Measurements from ENCODE around the gene FBXL14.
A peak's percentile ranks its signal among the peaks of the same experiment; 100 is the strongest.

Gene FBXL14, protein sequence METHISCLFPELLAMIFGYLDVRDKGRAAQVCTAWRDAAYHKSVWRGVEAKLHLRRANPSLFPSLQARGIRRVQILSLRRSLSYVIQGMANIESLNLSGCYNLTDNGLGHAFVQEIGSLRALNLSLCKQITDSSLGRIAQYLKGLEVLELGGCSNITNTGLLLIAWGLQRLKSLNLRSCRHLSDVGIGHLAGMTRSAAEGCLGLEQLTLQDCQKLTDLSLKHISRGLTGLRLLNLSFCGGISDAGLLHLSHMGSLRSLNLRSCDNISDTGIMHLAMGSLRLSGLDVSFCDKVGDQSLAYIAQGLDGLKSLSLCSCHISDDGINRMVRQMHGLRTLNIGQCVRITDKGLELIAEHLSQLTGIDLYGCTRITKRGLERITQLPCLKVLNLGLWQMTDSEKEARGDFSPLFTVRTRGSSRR

DNA sequence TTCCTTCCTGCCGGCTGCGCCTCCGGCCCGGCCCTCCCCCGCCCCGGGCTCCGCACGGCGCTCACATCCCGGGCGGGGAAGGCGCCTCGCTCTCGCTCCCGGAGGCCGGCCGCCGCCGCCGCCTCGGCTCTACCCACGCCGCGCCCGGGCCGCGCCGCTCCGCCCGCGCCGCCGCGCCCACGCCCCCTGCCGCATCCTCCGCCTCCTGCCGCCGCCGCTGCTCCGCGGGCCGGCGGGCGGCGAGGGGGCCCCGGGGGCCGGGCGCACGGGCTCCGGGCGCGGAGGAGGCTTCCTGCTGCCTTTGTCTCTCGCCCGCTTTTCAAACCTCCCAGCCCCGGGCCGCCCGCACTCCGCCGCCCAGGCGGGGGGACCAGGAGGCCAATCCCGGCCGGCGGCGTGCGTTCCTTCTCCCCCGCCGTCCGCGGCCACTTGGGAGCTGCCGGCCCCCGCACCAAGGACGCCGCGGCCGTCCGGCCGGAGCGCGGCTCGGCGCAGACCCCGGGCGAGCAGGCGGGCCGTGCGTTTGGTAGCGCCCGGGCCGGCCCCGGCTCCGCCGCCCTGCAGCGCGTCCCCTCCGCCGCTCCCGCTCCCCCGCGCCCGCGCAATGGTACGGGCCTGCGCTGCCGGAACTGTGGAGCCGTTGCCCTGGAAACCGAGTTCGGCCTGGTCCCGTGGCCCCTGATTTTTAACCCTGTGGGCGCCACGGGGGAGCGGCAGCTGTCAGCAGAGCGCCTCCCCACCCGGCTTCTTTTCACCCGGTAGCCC is at the start of gene FBXL14:
FBXL14 (minus strand) TSS at position 321 of the 765 bp plus-strand sequence. CDS start 515 bp downstream, outside the sequence.
- no peaks in the 10 kb centered on the region for H3K36me3 ChIP-seq (ENCODE audit: control insufficient read depth in 1 of 2, insufficient read depth in 2 of 2, low read length in 2 of 2)
- peaks cover 20 to 41% of the 10 kb centered on the region in 2 donors for H3K4me1 ChIP-seq (ENCODE audit: control insufficient read depth in 1 of 2, insufficient read depth in 2 of 2, low read length in 2 of 2)
- H3K27me3 ChIP-seq (ENCODE audit: low read depth, low read length): no peaks in the 10 kb centered on the region
- H3K9me3 ChIP-seq (ENCODE audit: control insufficient read depth in 1 of 2, low read length in 2 of 2): no peaks in the 10 kb centered on the region
- H3K27ac ChIP-seq (ENCODE audit: low read length): peak within 1 kb of the TSS; percentile 92
- H3K4me3 ChIP-seq (ENCODE audit: low read depth in 1 of 2, low read length in 2 of 2): peak within 1 kb of the TSS; percentile 82 to 95

DNA sequence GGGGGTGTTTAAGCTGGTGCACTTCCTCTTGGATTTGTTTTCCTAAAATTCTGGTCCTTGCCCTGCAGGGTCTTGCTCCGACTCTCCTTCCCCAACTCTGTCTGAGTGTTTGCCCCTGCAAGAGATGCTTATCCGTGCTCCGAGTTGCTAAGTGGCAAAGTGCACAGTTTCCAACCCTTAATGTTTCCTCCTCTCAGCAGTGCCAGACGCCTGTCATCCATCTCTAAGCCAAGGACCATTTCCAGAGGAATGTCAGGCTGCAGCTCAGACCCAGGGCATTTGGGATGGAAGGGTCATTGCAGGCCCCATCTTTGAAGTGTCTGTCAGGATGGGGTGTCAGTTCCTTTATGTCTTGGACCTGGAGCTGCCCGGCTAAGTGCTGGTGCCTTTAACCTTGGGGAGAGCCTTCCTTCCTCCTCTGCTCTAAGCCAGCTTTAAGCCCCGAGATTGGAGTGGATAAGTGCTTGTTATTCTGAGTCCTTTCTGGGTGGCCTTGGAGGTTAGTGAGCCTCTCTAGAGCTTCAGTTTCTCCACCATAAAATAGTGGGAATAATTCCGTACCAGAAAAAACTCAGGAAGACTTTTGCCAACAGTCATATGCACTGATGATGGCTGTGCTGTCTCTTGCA is 49.6 kb upstream of the FBXL14 start:
- Histone ChIP-seq H3K4me1 (ENCODE audit: control insufficient read depth in 1 of 2, insufficient read depth in 2 of 2, low read length in 2 of 2) (peaks cover 0 to 34% of the 10 kb centered on the region in 2 donors), H3K27ac (ENCODE audit: low read length) (no peak overlapping the region), H3K4me3 (ENCODE audit: low read depth in 1 of 2, low read length in 2 of 2) (no peak overlapping the region), H3K9me3 (ENCODE audit: control insufficient read depth in 1 of 2, low read length in 2 of 2) (no peaks in the 10 kb centered on the region), H3K27me3 (ENCODE audit: low read depth, low read length) (no peaks in the 10 kb centered on the region), H3K36me3 (ENCODE audit: control insufficient read depth in 1 of 2, insufficient read depth in 2 of 2, low read length in 2 of 2) (no peaks in the 10 kb centered on the region)

DNA sequence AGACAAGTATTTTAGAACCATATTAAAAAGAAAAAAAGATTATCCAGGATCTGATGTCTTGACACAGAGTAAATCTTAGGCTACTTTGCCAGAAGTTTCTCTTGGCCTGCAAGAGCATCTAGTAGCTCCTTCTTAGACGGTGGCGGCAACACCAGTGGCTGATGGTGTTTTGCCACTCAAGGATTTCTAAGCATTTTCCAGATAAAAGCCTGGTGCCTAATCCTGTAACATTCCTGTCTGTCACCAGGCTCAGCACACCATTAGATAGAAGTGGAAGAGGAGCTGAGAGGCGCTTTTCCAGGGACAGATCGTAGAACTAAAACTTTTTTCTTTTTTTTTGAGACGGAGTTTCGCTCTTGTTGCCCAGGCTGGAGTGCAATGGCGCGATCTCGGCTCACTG is 48.7 kb upstream of the FBXL14 start:
- Histone ChIP-seq H3K9me3 (ENCODE audit: control insufficient read depth in 1 of 2, low read length in 2 of 2) (no peaks in the 10 kb centered on the region), H3K4me3 (ENCODE audit: low read depth in 1 of 2, low read length in 2 of 2) (no peak overlapping the region), H3K27me3 (ENCODE audit: low read depth, low read length) (no peaks in the 10 kb centered on the region), H3K4me1 (ENCODE audit: control insufficient read depth in 1 of 2, insufficient read depth in 2 of 2, low read length in 2 of 2) (peaks cover 0 to 28% of the 10 kb centered on the region in 2 donors), H3K36me3 (ENCODE audit: control insufficient read depth in 1 of 2, insufficient read depth in 2 of 2, low read length in 2 of 2) (no peaks in the 10 kb centered on the region), H3K27ac (ENCODE audit: low read length) (no peak overlapping the region)

DNA sequence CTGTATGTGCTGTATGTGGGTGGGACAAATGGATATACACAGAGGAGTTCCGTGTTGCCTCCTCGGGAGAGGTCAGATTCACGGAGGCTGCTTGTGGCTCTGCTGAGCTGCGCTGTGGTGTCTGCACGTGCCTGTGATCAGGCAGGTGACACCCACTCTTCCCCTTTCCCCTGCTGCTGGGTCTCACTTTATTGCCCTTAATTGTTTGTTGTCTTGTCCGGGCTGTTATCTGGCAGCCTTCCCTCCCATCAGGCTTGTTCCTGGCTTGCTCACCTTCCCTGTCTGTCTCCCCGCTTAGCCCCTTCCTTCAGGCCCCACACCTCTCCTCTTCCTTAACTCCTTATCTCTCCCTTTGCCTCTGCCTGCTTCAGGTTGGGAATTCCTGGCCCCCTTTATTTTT is 48.1 kb upstream of the FBXL14 start:
- no peak overlapping the region for H3K27ac ChIP-seq (ENCODE audit: low read length)
- H3K27me3 ChIP-seq (ENCODE audit: low read depth, low read length): no peaks in the 10 kb centered on the region
- H3K4me3 ChIP-seq (ENCODE audit: low read depth in 1 of 2, low read length in 2 of 2): no peak overlapping the region
- H3K9me3 ChIP-seq (ENCODE audit: control insufficient read depth in 1 of 2, low read length in 2 of 2): no peaks in the 10 kb centered on the region
- peaks cover 0 to 28% of the 10 kb centered on the region in 2 donors for H3K4me1 ChIP-seq (ENCODE audit: control insufficient read depth in 1 of 2, insufficient read depth in 2 of 2, low read length in 2 of 2)
- no peaks in the 10 kb centered on the region for H3K36me3 ChIP-seq (ENCODE audit: control insufficient read depth in 1 of 2, insufficient read depth in 2 of 2, low read length in 2 of 2)

DNA sequence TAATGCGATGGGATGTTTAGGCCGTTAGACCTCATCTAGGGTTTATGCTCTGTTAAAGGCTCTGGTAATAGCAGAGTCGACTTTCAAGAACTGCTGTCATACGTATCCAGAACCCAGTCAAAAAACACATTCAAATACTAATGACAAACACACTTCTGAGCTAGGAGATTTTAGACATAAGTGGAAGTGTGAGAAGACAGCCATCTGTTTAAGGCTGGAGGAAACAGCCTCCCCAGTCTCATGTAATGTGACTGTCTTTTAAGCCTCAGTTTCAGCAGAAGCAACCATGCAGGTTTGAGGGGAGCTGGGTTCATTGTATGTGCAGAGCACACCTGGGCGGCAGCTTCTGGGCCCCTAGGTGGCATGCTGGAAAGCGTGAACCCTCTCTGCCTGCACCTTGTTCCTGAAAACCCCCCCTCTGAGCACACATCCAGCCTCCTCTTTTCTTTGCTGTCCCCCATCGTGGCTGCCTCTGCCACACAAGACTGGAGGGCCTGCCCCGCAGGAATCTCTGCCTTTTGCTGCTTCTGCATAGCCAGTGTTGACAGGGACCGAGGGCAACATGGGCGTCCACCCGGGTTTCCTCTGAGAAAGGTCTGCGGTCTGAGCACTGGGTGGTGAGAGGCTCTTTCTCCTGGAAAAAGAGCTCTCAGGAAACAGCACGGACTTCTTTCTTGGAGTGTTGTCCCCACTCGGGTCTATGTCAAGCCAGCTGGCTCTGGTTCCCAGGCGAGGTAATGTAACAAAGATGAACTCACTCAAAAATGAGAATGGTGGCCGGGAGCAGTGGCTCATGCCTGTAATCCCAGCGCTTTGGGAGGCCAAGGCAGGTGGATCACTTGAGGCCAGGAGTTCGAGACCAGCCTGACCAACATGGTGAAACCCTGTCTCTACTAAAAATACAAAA is 46.2 kb upstream of the FBXL14 start:
- peaks cover 0 to 23% of the 10 kb centered on the region in 2 donors for H3K4me1 ChIP-seq (ENCODE audit: control insufficient read depth in 1 of 2, insufficient read depth in 2 of 2, low read length in 2 of 2)
- H3K27me3 ChIP-seq (ENCODE audit: low read depth, low read length): no peaks in the 10 kb centered on the region
- H3K9me3 ChIP-seq (ENCODE audit: control insufficient read depth in 1 of 2, low read length in 2 of 2): no peaks in the 10 kb centered on the region
- H3K27ac ChIP-seq (ENCODE audit: low read length): no peak overlapping the region
- no peak overlapping the region for H3K4me3 ChIP-seq (ENCODE audit: low read depth in 1 of 2, low read length in 2 of 2)
- H3K36me3 ChIP-seq (ENCODE audit: control insufficient read depth in 1 of 2, insufficient read depth in 2 of 2, low read length in 2 of 2): no peaks in the 10 kb centered on the region

DNA sequence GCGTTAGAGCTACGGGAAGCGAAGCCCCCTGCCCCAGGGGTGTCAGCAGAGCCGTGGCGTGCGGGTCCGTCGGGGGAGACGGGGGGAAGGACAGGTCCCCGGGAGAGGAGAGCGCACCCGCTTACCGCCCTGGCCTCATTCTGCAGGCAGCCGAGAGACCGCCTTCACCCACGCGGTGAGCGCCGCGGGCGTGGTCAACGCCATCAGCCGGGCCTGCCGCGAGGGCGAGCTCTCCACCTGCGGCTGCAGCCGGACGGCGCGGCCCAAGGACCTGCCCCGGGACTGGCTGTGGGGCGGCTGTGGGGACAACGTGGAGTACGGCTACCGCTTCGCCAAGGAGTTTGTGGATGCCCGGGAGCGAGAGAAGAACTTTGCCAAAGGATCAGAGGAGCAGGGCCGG is 45.2 kb upstream of the FBXL14 start:
- H3K4me3 ChIP-seq (ENCODE audit: low read depth in 1 of 2, low read length in 2 of 2): no peak overlapping the region

DNA sequence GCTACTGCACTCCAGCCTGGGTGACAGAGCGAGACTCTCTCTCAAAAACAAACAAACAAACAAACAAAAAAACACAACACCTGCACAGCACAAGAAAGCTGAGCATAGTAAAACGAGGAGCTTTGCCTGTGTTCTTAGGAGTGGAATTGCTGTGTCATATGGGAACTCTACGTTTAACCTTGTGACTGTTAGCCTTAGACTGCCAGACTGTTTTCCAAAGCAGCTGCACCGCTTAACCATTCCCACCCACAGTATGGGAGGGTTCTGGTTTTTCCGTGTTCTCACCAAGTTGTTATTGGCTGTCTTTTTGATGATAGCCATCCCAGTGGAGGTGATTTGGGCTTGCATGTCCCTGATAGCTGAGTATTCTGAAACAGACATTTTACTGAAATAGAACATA is 43.8 kb upstream of the FBXL14 start:
- Histone ChIP-seq H3K4me3 (ENCODE audit: low read depth in 1 of 2, low read length in 2 of 2) (no peak overlapping the region), H3K9me3 (ENCODE audit: control insufficient read depth in 1 of 2, low read length in 2 of 2) (no peaks in the 10 kb centered on the region), H3K36me3 (ENCODE audit: control insufficient read depth in 1 of 2, insufficient read depth in 2 of 2, low read length in 2 of 2) (no peaks in the 10 kb centered on the region), H3K27ac (ENCODE audit: low read length) (no peak overlapping the region), H3K4me1 (ENCODE audit: control insufficient read depth in 1 of 2, insufficient read depth in 2 of 2, low read length in 2 of 2) (peaks cover 0 to 18% of the 10 kb centered on the region in 2 donors), H3K27me3 (ENCODE audit: low read depth, low read length) (no peaks in the 10 kb centered on the region)

More for the DNA sequence above, 45.2 kb upstream of the FBXL14 start:
- no peaks in the 10 kb centered on the region for H3K27me3 ChIP-seq (ENCODE audit: low read depth, low read length)
- H3K36me3 ChIP-seq (ENCODE audit: control insufficient read depth in 1 of 2, insufficient read depth in 2 of 2, low read length in 2 of 2): no peaks in the 10 kb centered on the region
- no peak overlapping the region for H3K27ac ChIP-seq (ENCODE audit: low read length)
- H3K9me3 ChIP-seq (ENCODE audit: control insufficient read depth in 1 of 2, low read length in 2 of 2): no peaks in the 10 kb centered on the region
- H3K4me1 ChIP-seq (ENCODE audit: control insufficient read depth in 1 of 2, insufficient read depth in 2 of 2, low read length in 2 of 2): peaks cover 0 to 23% of the 10 kb centered on the region in 2 donors

DNA sequence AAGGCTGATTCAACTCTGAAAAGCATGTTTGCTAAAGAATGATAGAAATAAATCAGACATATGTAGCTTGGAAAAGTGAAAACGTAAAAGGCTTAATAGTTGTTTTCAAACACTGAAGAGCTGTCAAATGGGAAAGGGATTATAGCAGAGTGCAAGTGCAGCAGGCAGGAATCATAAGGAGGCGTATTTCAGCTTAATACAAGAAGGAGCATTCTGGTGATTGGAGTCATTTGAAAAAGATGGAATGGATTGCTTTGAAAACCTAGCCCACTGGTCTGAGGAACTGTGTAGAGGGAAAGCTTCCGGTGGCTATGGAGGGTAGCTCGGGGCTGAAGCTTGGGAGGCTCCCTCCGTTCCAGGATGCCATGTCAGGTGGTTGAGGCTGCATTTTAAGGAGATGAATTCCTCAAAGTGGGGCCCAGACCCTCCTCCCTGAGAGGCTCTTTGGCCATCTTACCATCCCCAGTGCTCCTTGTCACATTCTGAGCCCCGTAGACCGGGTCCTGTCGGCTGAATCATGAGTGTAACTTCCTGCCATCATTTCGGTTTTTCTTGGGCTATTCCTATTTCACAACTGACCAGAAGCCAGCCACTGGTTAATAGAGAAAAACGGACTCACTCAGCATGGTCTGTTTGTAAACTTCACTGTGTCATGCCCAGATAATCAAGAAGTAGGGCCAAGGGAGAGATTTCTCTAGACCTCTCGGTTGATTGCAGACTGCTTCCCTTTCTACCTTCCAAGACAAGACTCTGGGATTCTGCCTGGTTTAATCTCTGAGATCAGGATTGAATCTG is 41.1 kb upstream of the FBXL14 start:
- Histone ChIP-seq H3K4me1 (ENCODE audit: control insufficient read depth in 1 of 2, insufficient read depth in 2 of 2, low read length in 2 of 2) (peaks cover 0 to 22% of the 10 kb centered on the region in 2 donors), H3K36me3 (ENCODE audit: control insufficient read depth in 1 of 2, insufficient read depth in 2 of 2, low read length in 2 of 2) (no peaks in the 10 kb centered on the region), H3K9me3 (ENCODE audit: control insufficient read depth in 1 of 2, low read length in 2 of 2) (no peaks in the 10 kb centered on the region), H3K4me3 (ENCODE audit: low read depth in 1 of 2, low read length in 2 of 2) (no peak overlapping the region), H3K27me3 (ENCODE audit: low read depth, low read length) (peaks cover 6% of the 10 kb centered on the region), H3K27ac (ENCODE audit: low read length) (no peak overlapping the region)

DNA sequence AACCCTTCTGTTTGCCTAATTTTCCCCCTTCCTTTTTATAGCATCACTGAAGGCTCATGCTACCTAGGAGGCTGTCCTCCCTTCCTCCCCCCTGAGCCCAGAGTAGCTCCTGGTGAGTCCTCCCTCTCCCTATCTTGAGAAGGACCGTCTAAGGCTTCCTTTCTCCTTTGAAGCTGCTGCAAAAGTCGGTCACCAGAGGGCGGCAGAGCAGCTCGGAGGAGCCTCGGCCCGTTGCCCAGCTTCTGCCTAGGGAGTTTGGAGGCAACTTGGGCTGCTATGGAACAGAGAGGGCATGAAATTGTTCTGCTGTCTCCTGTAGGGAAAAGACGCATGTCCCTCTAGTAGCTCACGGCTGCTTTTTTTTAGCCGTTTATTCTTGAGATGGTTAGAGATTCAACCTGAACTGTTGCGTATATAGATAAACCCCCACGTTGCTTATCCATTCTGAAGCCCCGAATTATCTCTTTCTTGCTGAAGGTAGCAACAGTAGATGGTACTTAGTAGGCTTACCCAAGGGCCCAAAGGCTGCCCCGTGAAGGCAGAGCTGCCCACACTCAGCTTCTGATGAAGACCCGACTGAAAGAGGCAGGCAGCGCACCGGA is 40.3 kb upstream of the FBXL14 start:
- Histone ChIP-seq H3K36me3 (ENCODE audit: control insufficient read depth in 1 of 2, insufficient read depth in 2 of 2, low read length in 2 of 2) (no peaks in the 10 kb centered on the region), H3K27me3 (ENCODE audit: low read depth, low read length) (peaks cover 6% of the 10 kb centered on the region), H3K4me1 (ENCODE audit: control insufficient read depth in 1 of 2, insufficient read depth in 2 of 2, low read length in 2 of 2) (peaks cover 0 to 23% of the 10 kb centered on the region in 2 donors), H3K4me3 (ENCODE audit: low read depth in 1 of 2, low read length in 2 of 2) (no peak overlapping the region), H3K9me3 (ENCODE audit: control insufficient read depth in 1 of 2, low read length in 2 of 2) (no peaks in the 10 kb centered on the region), H3K27ac (ENCODE audit: low read length) (no peak overlapping the region)

DNA sequence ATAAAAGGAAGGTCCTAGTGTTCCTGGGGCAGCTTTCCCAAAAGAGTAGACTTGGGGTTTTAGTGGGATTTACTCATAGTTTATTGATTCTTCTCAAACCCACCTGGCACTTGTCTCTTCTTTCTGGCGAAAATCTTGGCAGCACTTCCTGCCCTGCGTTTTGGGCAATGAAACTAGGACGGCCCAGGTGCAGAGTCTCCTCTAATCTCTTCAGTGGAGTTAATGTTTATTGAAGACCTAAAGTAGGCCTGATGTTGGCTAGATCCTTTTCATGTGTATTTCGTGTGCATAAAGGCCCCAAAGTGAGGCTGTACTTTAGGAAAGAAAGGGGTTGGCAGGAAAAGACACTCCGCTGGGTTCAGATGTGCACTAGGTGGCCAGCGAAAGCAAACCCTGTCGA is 39.8 kb upstream of the FBXL14 start:
- Histone ChIP-seq H3K4me1 (ENCODE audit: control insufficient read depth in 1 of 2, insufficient read depth in 2 of 2, low read length in 2 of 2) (peaks cover 0 to 23% of the 10 kb centered on the region in 2 donors), H3K36me3 (ENCODE audit: control insufficient read depth in 1 of 2, insufficient read depth in 2 of 2, low read length in 2 of 2) (no peaks in the 10 kb centered on the region), H3K4me3 (ENCODE audit: low read depth in 1 of 2, low read length in 2 of 2) (no peak overlapping the region), H3K9me3 (ENCODE audit: control insufficient read depth in 1 of 2, low read length in 2 of 2) (no peaks in the 10 kb centered on the region), H3K27ac (ENCODE audit: low read length) (no peak overlapping the region), H3K27me3 (ENCODE audit: low read depth, low read length) (peaks cover 6% of the 10 kb centered on the region)
